ENCODE measurements around the gene VPS13C.

DNA sequence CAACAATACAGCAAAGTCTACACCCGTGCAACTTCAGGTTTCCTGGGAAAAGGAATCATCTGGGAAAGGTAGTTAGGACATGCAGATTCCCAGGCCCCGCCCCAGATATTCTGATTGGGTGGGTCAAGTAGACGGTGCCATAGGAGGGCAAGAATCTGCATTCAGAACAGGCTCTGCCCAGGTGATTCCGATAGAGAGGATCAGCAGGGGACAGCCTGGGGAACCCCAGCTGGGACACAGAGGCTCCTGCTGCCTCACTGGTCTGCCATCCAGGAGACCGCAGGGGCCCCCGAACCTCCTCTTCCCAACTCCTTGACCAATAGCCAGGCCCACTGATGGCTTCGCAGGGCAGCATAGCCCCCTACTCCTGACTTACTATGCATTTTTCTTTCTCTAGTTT, 243.4 kb downstream of the VPS13C start:
- TF ChIP-seq EZH2 (IDR thresholded peaks at IDR 0.05; ENCODE audit: insufficient read depth, poor library complexity, severe bottlenecking) (no peak), EZH2phosphoT487 (IDR thresholded peaks at IDR 0.05; ENCODE audit: insufficient read depth, low read depth) (no peak)
